Brain microvascular endothelial cell (primary cell): Measurements from ENCODE around the gene YAP1.

Experiments
- DNase-seq: peaks from one replicate; pipeline ENCODE4 v3.0.0-alpha.2; 2020
- H3K27ac ChIP-seq: fragments of 250-450 bp; sonication (Bioruptor Pico); 2 replicates; pipeline ENCODE4 v1.5.1; 2020; ENCODE audit warnings: mild to moderate bottlenecking, moderate library complexity
- H3K27me3 ChIP-seq: fragments of 250-450 bp; sonication (Bioruptor Pico); replicated peaks from 2 replicates; pipeline ENCODE4 v1.5.1; 2020; ENCODE audit warnings: mild to moderate bottlenecking
- H3K36me3 ChIP-seq: fragments of 250-450 bp; sonication (Bioruptor Pico); replicated peaks from 2 replicates; pipeline ENCODE4 v1.5.1; 2020; ENCODE audit warnings: mild to moderate bottlenecking
- H3K4me3 ChIP-seq: 2 replicates; pipeline ENCODE4 v1.5.1; 2011; ENCODE audit warnings: low read depth, mild to moderate bottlenecking, control low read depth, low read length, moderate library complexity
- CTCF ChIP-seq: IDR thresholded peaks from 2 replicates; pipeline ENCODE4 v1.5.1; 2011; ENCODE audit warnings: low read depth, mild to moderate bottlenecking, moderate library complexity, low read length, control low read depth, inconsistent platforms; ENCODE audit errors: missing control alignments
- in situ Hi-C: cut with HindIII; loops from 2 replicates; pipeline ENCODE4 v1.10.0; 2017; ENCODE audit warnings: low sequenced_read_pairs, low pct_ligation_motif_present

YAP1 gene

GRCh38 chr11:102220728-102221467, 110.7 kb downstream of the YAP1 start:
- H3K27me3 ChIP-seq, result no peaks in the 10 kb centered on the region
- H3K4me3 ChIP-seq, result no peak overlapping the region
- H3K36me3 ChIP-seq, result peaks cover 12% of the 10 kb centered on the region
- in situ Hi-C loops, result no loop called here
- no peak for TF ChIP-seq CTCF
- H3K27ac ChIP-seq, result peak overlapping the region; percentile 78
- DNase-seq, result peak; percentile 68

- H3K4me3 ChIP-seq, result no peak overlapping the region
- no peaks in the 10 kb centered on the region for H3K27me3 ChIP-seq
- H3K27ac ChIP-seq, result no peak overlapping the region
- H3K36me3 ChIP-seq, result peaks cover 13% of the 10 kb centered on the region
- no peak for DNase-seq
- in situ Hi-C loops, result no loop called here
- no peak for TF ChIP-seq CTCF
Observed at GRCh38 chr11:102223859-102224258, 113.6 kb downstream of the YAP1 start.

- no peaks in the 10 kb centered on the region for H3K27me3 ChIP-seq
- peak; percentile 97 for DNase-seq
- TF ChIP-seq CTCF, result no peak
- H3K27ac ChIP-seq, result peak overlapping the region; percentile 93
- H3K4me3 ChIP-seq, result no peak overlapping the region
- H3K36me3 ChIP-seq, result peaks cover 24% of the 10 kb centered on the region
- in situ Hi-C loops, result no loop called here
Observed at GRCh38 chr11:102225689-102226568, 115.7 kb downstream of the YAP1 start.

- H3K36me3 ChIP-seq, result peaks cover 24% of the 10 kb centered on the region
- H3K4me3 ChIP-seq, result peak overlapping the region; percentile 12
- peak overlapping the region; percentile 93 for H3K27ac ChIP-seq
- no peak for TF ChIP-seq CTCF
- in situ Hi-C loops, result no loop called here
- DNase-seq, result peak; percentile 83
- no peaks in the 10 kb centered on the region for H3K27me3 ChIP-seq
Observed at GRCh38 chr11:102226702-102227490, 116.6 kb downstream of the YAP1 start.

GRCh38 chr11:102229510-102230123, 119.4 kb downstream of the YAP1 start:
- in situ Hi-C loops, result no loop called here
- H3K36me3 ChIP-seq, result peaks cover 21% of the 10 kb centered on the region

More at GRCh38 chr11:102229510-102230123, 119.4 kb downstream of the YAP1 start:
- H3K4me3 ChIP-seq, result no peak overlapping the region
- no peak overlapping the region for H3K27ac ChIP-seq
- DNase-seq, result no peak
- no peaks in the 10 kb centered on the region for H3K27me3 ChIP-seq
- no peak for TF ChIP-seq CTCF
